ENCODE measurements around the gene IGSF8. TPM values are rescaled to one million over a fixed set of nuclear protein-coding genes. Genes with fewer than 3 reads are reported as not detected.
A peak's percentile ranks its signal among the peaks of the same experiment; 100 is the strongest.

The IGSF8 gene
- total RNA-seq, 2 donors from 2014 or later, result 34.5 to 35.9 TPM

GRCh38 chr1:160108888-160109662 lies 10.7 kb upstream of the IGSF8 start:
- H3K4me1 Mint-ChIP-seq, result peaks cover 36% of the 10 kb centered on the region
- no peak overlapping the region for H3K4me3 Mint-ChIP-seq
- H3K27ac ChIP-seq (ENCODE audit: low read depth, low read length), result peak overlapping the region; percentile 57
- H3K4me1 ChIP-seq (ENCODE audit: control insufficient read depth, insufficient read depth, low read length), result peaks cover 16% of the 10 kb centered on the region
- H3K27me3 ChIP-seq (ENCODE audit: control insufficient read depth, insufficient read depth, low read length, poor library complexity, severe bottlenecking), result no peaks in the 10 kb centered on the region
- H3K9ac ChIP-seq (ENCODE audit: extremely low read depth, low read length, poor library complexity, severe bottlenecking), result no peak overlapping the region
- peak; percentile 79 for DNase-seq
- no peak overlapping the region for H3K4me3 ChIP-seq (ENCODE audit: low read length)
- no peaks in the 10 kb centered on the region for H3K27me3 Mint-ChIP-seq (ENCODE audit: insufficient read depth)
- no peaks in the 10 kb centered on the region for H3K36me3 ChIP-seq (ENCODE audit: control insufficient read depth, insufficient read depth, low read length)
- 44 to 51% methylated on average over 4 to 6 of the region's 6 CpGs for WGBS, 2 experiments (ENCODE audit: insufficient coverage in 1 of 2, insufficient read length in 1 of 2)
- peak overlapping the region; percentile 75 for H3K27ac Mint-ChIP-seq
- H3K9me3 ChIP-seq (ENCODE audit: control insufficient read depth, low read length), result no peaks in the 10 kb centered on the region
- no peaks in the 10 kb centered on the region for H3K36me3 Mint-ChIP-seq (ENCODE audit: low read depth)
- H3K9me3 Mint-ChIP-seq, result no peaks in the 10 kb centered on the region
- peak; percentile 80 for TF ChIP-seq CTCF (conservative IDR thresholded peaks at IDR 0.05)

- Histone ChIP-seq H3K4me3 (ENCODE audit: low read length) (no peak overlapping the region), H3K27ac (ENCODE audit: low read depth, low read length) (no peak overlapping the region), H3K9me3 (ENCODE audit: control insufficient read depth, low read length) (no peaks in the 10 kb centered on the region), H3K9ac (ENCODE audit: extremely low read depth, low read length, poor library complexity, severe bottlenecking) (no peak overlapping the region), H3K27me3 (ENCODE audit: control insufficient read depth, insufficient read depth, low read length, poor library complexity, severe bottlenecking) (no peaks in the 10 kb centered on the region), H3K36me3 (ENCODE audit: control insufficient read depth, insufficient read depth, low read length) (no peaks in the 10 kb centered on the region), H3K4me1 (ENCODE audit: control insufficient read depth, insufficient read depth, low read length) (peaks cover 8% of the 10 kb centered on the region)
- Mint-ChIP-seq H3K36me3 (ENCODE audit: low read depth) (no peaks in the 10 kb centered on the region), H3K27me3 (ENCODE audit: insufficient read depth) (no peaks in the 10 kb centered on the region), H3K4me3 (no peak overlapping the region), H3K4me1 (peaks cover 24% of the 10 kb centered on the region), H3K27ac (no peak overlapping the region), H3K9me3 (no peaks in the 10 kb centered on the region)
- no peak for DNase-seq
- no peak for TF ChIP-seq CTCF (conservative IDR thresholded peaks at IDR 0.05)
- 90 to 93% methylated on average over 1 of the region's 1 CpG for WGBS, 2 experiments (ENCODE audit: insufficient coverage in 1 of 2, insufficient read length in 1 of 2)
Measured at GRCh38 chr1:160107512-160107911, 9.1 kb upstream of the IGSF8 start.

- Mint-ChIP-seq H3K9me3 (no peaks in the 10 kb centered on the region), H3K36me3 (ENCODE audit: low read depth) (no peaks in the 10 kb centered on the region), H3K4me1 (peaks cover 21% of the 10 kb centered on the region), H3K27ac (no peak overlapping the region), H3K4me3 (no peak overlapping the region), H3K27me3 (ENCODE audit: insufficient read depth) (peaks cover 1% of the 10 kb centered on the region)
- no peak for DNase-seq
- H3K4me1 ChIP-seq (ENCODE audit: control insufficient read depth, insufficient read depth, low read length), result peaks cover 8% of the 10 kb centered on the region
- WGBS, 2 experiments (ENCODE audit: insufficient coverage in 1 of 2, insufficient read length in 1 of 2), result 96% methylated on average over 2 to 5 of the region's 5 CpGs
- H3K9ac ChIP-seq (ENCODE audit: extremely low read depth, low read length, poor library complexity, severe bottlenecking), result no peak overlapping the region
- H3K36me3 ChIP-seq (ENCODE audit: control insufficient read depth, insufficient read depth, low read length), result no peaks in the 10 kb centered on the region
- no peak for TF ChIP-seq CTCF (conservative IDR thresholded peaks at IDR 0.05)
- H3K9me3 ChIP-seq (ENCODE audit: control insufficient read depth, low read length), result no peaks in the 10 kb centered on the region
- no peak overlapping the region for H3K27ac ChIP-seq (ENCODE audit: low read depth, low read length)
- H3K4me3 ChIP-seq (ENCODE audit: low read length), result no peak overlapping the region
- H3K27me3 ChIP-seq (ENCODE audit: control insufficient read depth, insufficient read depth, low read length, poor library complexity, severe bottlenecking), result no peaks in the 10 kb centered on the region
Measured at GRCh38 chr1:160105155-160105554, 6.7 kb upstream of the IGSF8 start.

Data from endodermal cell (in vitro differentiated cells).